Measurements from ENCODE around the gene HDAC7.
A peak's percentile ranks its signal among the peaks of the same experiment; 100 is the strongest.
"Not testable (repeated sequence)": the region's sequence is repeated elsewhere in the genome, so short reads cannot be mapped to it uniquely, and the experiment has no call there.

The HDAC7 gene

GRCh38 chr12:47828008-47828975 lies 8.6 kb upstream of the HDAC7 start:
- no peak for DNase-seq

GRCh38 chr12:47825173-47825639 lies 5.5 kb upstream of the HDAC7 start:
- DNase-seq = no peak

GRCh38 chr12:47824635-47825034 lies 4.9 kb upstream of the HDAC7 start:
- DNase-seq = no peak

- DNase-seq = no peak
These were observed 4.5 kb upstream of the HDAC7 start for GRCh38 chr12:47824198-47824597.

GRCh38 chr12:47823422-47824086 lies 3.9 kb upstream of the HDAC7 start:
- DNase-seq = no peak

- DNase-seq = no peak
These were observed 3.2 kb upstream of the HDAC7 start for GRCh38 chr12:47822863-47823262.

- DNase-seq = no peak
These were observed 2.7 kb upstream of the HDAC7 start for GRCh38 chr12:47822401-47822800.

GRCh38 chr12:47821346-47821706 lies 1.6 kb upstream of the HDAC7 start:
- no peak for DNase-seq

GRCh38 chr12:47820631-47821345 lies 1.1 kb upstream of the HDAC7 start:
- DNase-seq = peak; percentile 30 to 40

- DNase-seq = peak; percentile 18
These were observed 386 bp downstream of the HDAC7 start for GRCh38 chr12:47819138-47819895.

- peak in 1 of 2 experiments; percentile 16 for DNase-seq
These were observed 1.1 kb downstream of the HDAC7 start for GRCh38 chr12:47818467-47819137.

GRCh38 chr12:47818007-47818376 lies 1.7 kb downstream of the HDAC7 start:
- DNase-seq = no peak

- DNase-seq = no peak
These were observed 2.3 kb downstream of the HDAC7 start for GRCh38 chr12:47817272-47818006.

- no peak for DNase-seq
These were observed 3.1 kb downstream of the HDAC7 start for GRCh38 chr12:47816403-47817271.

- DNase-seq = not testable (repeated sequence)
These were observed 4.3 kb downstream of the HDAC7 start for GRCh38 chr12:47815447-47815846.

GRCh38 chr12:47814539-47815170 lies 5.0 kb downstream of the HDAC7 start:
- DNase-seq = no peak

GRCh38 chr12:47813511-47814196 lies 6.0 kb downstream of the HDAC7 start:
- DNase-seq = peak; percentile 54 to 65

GRCh38 chr12:47812797-47813510 lies 6.7 kb downstream of the HDAC7 start:
- peak; percentile 75 to 77 for DNase-seq

All from AML-193 (cell line).